ENCODE results near the gene ANKS6. TPM values are rescaled to one million over a fixed set of nuclear protein-coding genes. Genes with fewer than 3 reads are reported as not detected.

The ANKS6 gene
- total and polyA plus RNA-seq, 2 experiments from 2014 or later = 36.9 to 59.0 TPM

DNA sequence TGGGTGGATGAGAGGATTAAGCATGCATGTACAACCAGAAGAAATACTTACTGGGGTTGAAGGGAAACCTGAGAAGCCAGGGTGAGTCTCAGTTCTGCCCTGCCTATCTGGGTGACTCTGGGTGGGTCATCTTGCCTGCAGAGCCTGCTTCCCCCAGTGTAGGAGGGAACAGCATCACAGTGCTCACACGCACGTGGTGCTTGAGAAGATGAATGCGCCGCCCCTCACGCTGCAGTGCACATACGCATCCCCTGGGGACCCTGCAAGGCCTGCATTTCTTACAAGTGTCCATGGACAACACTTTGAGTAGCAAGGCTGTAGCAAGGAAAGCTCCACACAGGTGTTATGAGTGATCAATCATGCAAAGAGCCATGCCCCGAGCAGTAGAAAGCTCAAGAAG lies 68.9 kb downstream of the ANKS6 start:
- Histone ChIP-seq H3K27ac (ENCODE audit: low read depth) (no peak overlapping the region), H3F3A (replicated peaks; ENCODE audit: low read depth) (no peaks in the 10 kb centered on the region), H3K9me2 (ENCODE audit: insufficient read depth) (no peaks in the 10 kb centered on the region), H3K4me1 (ENCODE audit: insufficient read depth) (0 out of 2 replicates have a peak, but pooled peaks cover 5% of the 10 kb centered on the region), H3K36me3 (ENCODE audit: insufficient read depth) (no peaks in the 10 kb centered on the region), H3K27me3 (ENCODE audit: insufficient read depth) (no peaks in the 10 kb centered on the region), H4K20me1 (replicated peaks; ENCODE audit: insufficient read depth) (no peaks in the 10 kb centered on the region), H2AFZ (no peak overlapping the region), H3K4me2 (no peak overlapping the region), H3K79me2 (replicated peaks; ENCODE audit: insufficient read depth) (no peaks in the 10 kb centered on the region), H3K4me3 (no peak overlapping the region)
- H3K4me3 Mint-ChIP-seq = no peak overlapping the region
- no peaks in the 10 kb centered on the region for H3K36me3 Mint-ChIP-seq (ENCODE audit: low read depth)
- H3K27me3 Mint-ChIP-seq (ENCODE audit: insufficient read depth, low read depth, poor library complexity) = peaks cover 17% of the 10 kb centered on the region
- H3K4me1 Mint-ChIP-seq = peaks cover 7% of the 10 kb centered on the region; the same call in 2 of the 3 replicates
- ATAC-seq (no peak), DNase-seq (ENCODE audit: low spot score) (no peak)
- H3K9me3 Mint-ChIP-seq = no peaks in the 10 kb centered on the region
- H3K27ac Mint-ChIP-seq = no peak overlapping the region
- TF ChIP-seq ZNF114 (CRISPR knock-in tag; IDR thresholded peaks at IDR 0.05) (no peak), JUNB (IDR thresholded peaks at IDR 0.05; ENCODE audit: unreplicated experiment) (no peak), EZH2phosphoT487 (IDR thresholded peaks at IDR 0.05; ENCODE audit: unreplicated experiment) (no peak), ZNF331 (CRISPR knock-in tag; IDR thresholded peaks at IDR 0.05; ENCODE audit: low read depth) (no peak), POLR2AphosphoS5 (IDR thresholded peaks at IDR 0.05; ENCODE audit: low read depth) (no peak), EZH2 (IDR thresholded peaks at IDR 0.05; ENCODE audit: low read depth, unreplicated experiment) (no peak), NANOG (IDR thresholded peaks at IDR 0.05; ENCODE audit: borderline replicate concordance) (no peak), STAT1 (IDR thresholded peaks at IDR 0.05; ENCODE audit: unreplicated experiment) (no peak), CREB1 (CRISPR knock-in tag; IDR thresholded peaks at IDR 0.05; ENCODE audit: low read depth) (no peak)
- TF ChIP-seq, protein P1, sequence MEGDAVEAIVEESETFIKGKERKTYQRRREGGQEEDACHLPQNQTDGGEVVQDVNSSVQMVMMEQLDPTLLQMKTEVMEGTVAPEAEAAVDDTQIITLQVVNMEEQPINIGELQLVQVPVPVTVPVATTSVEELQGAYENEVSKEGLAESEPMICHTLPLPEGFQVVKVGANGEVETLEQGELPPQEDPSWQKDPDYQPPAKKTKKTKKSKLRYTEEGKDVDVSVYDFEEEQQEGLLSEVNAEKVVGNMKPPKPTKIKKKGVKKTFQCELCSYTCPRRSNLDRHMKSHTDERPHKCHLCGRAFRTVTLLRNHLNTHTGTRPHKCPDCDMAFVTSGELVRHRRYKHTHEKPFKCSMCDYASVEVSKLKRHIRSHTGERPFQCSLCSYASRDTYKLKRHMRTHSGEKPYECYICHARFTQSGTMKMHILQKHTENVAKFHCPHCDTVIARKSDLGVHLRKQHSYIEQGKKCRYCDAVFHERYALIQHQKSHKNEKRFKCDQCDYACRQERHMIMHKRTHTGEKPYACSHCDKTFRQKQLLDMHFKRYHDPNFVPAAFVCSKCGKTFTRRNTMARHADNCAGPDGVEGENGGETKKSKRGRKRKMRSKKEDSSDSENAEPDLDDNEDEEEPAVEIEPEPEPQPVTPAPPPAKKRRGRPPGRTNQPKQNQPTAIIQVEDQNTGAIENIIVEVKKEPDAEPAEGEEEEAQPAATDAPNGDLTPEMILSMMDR (conservative IDR thresholded peaks at IDR 0.05; ENCODE audit: low read depth in 2 of 2) = no peak
- TF ChIP-seq, protein P2, sequence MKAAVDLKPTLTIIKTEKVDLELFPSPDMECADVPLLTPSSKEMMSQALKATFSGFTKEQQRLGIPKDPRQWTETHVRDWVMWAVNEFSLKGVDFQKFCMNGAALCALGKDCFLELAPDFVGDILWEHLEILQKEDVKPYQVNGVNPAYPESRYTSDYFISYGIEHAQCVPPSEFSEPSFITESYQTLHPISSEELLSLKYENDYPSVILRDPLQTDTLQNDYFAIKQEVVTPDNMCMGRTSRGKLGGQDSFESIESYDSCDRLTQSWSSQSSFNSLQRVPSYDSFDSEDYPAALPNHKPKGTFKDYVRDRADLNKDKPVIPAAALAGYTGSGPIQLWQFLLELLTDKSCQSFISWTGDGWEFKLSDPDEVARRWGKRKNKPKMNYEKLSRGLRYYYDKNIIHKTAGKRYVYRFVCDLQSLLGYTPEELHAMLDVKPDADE (IDR thresholded peaks at IDR 0.05) = no peak
- TF ChIP-seq, protein P3, sequence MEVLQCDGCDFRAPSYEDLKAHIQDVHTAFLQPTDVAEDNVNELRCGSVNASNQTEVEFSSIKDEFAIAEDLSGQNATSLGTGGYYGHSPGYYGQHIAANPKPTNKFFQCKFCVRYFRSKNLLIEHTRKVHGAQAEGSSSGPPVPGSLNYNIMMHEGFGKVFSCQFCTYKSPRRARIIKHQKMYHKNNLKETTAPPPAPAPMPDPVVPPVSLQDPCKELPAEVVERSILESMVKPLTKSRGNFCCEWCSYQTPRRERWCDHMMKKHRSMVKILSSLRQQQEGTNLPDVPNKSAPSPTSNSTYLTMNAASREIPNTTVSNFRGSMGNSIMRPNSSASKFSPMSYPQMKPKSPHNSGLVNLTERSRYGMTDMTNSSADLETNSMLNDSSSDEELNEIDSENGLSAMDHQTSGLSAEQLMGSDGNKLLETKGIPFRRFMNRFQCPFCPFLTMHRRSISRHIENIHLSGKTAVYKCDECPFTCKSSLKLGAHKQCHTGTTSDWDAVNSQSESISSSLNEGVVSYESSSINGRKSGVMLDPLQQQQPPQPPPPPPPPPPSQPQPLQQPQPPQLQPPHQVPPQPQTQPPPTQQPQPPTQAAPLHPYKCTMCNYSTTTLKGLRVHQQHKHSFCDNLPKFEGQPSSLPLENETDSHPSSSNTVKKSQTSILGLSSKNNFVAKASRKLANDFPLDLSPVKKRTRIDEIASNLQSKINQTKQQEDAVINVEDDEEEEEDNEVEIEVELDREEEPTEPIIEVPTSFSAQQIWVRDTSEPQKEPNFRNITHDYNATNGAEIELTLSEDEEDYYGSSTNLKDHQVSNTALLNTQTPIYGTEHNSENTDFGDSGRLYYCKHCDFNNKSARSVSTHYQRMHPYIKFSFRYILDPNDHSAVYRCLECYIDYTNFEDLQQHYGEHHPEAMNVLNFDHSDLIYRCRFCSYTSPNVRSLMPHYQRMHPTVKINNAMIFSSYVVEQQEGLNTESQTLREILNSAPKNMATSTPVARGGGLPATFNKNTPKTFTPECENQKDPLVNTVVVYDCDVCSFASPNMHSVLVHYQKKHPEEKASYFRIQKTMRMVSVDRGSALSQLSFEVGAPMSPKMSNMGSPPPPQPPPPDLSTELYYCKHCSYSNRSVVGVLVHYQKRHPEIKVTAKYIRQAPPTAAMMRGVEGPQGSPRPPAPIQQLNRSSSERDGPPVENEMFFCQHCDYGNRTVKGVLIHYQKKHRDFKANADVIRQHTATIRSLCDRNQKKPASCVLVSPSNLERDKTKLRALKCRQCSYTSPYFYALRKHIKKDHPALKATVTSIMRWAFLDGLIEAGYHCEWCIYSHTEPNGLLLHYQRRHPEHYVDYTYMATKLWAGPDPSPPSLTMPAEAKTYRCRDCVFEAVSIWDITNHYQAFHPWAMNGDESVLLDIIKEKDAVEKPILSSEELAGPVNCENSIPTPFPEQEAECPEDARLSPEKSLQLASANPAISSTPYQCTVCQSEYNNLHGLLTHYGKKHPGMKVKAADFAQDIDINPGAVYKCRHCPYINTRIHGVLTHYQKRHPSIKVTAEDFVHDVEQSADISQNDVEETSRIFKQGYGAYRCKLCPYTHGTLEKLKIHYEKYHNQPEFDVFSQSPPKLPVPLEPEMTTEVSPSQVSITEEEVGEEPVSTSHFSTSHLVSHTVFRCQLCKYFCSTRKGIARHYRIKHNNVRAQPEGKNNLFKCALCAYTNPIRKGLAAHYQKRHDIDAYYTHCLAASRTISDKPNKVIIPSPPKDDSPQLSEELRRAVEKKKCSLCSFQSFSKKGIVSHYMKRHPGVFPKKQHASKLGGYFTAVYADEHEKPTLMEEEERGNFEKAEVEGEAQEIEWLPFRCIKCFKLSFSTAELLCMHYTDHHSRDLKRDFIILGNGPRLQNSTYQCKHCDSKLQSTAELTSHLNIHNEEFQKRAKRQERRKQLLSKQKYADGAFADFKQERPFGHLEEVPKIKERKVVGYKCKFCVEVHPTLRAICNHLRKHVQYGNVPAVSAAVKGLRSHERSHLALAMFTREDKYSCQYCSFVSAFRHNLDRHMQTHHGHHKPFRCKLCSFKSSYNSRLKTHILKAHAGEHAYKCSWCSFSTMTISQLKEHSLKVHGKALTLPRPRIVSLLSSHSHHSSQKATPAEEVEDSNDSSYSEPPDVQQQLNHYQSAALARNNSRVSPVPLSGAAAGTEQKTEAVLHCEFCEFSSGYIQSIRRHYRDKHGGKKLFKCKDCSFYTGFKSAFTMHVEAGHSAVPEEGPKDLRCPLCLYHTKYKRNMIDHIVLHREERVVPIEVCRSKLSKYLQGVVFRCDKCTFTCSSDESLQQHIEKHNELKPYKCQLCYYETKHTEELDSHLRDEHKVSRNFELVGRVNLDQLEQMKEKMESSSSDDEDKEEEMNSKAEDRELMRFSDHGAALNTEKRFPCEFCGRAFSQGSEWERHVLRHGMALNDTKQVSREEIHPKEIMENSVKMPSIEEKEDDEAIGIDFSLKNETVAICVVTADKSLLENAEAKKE (CRISPR knock-in tag; IDR thresholded peaks at IDR 0.05) = no peak
- TF ChIP-seq, protein P4, sequence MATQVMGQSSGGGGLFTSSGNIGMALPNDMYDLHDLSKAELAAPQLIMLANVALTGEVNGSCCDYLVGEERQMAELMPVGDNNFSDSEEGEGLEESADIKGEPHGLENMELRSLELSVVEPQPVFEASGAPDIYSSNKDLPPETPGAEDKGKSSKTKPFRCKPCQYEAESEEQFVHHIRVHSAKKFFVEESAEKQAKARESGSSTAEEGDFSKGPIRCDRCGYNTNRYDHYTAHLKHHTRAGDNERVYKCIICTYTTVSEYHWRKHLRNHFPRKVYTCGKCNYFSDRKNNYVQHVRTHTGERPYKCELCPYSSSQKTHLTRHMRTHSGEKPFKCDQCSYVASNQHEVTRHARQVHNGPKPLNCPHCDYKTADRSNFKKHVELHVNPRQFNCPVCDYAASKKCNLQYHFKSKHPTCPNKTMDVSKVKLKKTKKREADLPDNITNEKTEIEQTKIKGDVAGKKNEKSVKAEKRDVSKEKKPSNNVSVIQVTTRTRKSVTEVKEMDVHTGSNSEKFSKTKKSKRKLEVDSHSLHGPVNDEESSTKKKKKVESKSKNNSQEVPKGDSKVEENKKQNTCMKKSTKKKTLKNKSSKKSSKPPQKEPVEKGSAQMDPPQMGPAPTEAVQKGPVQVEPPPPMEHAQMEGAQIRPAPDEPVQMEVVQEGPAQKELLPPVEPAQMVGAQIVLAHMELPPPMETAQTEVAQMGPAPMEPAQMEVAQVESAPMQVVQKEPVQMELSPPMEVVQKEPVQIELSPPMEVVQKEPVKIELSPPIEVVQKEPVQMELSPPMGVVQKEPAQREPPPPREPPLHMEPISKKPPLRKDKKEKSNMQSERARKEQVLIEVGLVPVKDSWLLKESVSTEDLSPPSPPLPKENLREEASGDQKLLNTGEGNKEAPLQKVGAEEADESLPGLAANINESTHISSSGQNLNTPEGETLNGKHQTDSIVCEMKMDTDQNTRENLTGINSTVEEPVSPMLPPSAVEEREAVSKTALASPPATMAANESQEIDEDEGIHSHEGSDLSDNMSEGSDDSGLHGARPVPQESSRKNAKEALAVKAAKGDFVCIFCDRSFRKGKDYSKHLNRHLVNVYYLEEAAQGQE (IDR thresholded peaks at IDR 0.05; ENCODE audit: unreplicated experiment) = no peak
